Keratinocyte (primary cell): ENCODE measurements around the gene MALAT1.

Source experiments
- CTCF ChIP-seq, 3 experiments: IDR thresholded peaks in 1 of 3; conservative IDR thresholded peaks in 1 of 3; optimal IDR thresholded peaks in 1 of 3; 2 replicates in 2 of 3; 3 replicates in 1 of 3; pipeline versions ENCODE3 to v1.5.1; 2011; ENCODE audit warnings: low read length in 3 of 3, mild to moderate bottlenecking in 3 of 3, moderate library complexity in 2 of 3, control low read depth in 1 of 3, inconsistent platforms in 1 of 3; ENCODE audit not compliant: insufficient read depth in 2 of 3; ENCODE audit errors: extremely low read depth in 1 of 3
- EZH2 ChIP-seq: IDR thresholded peaks from one replicate; pipeline ENCODE4 v1.6.1; 2012; ENCODE audit warnings: inconsistent platforms, mild to moderate bottlenecking, low read length, moderate library complexity

GRCh38 chr11:65473278-65473860 is 25.5 kb upstream of the MALAT1 start:
- no peak for TF ChIP-seq EZH2
- no peak for TF ChIP-seq CTCF (optimal IDR thresholded peaks at IDR 0.05 in 1 of 3, IDR thresholded peaks at IDR 0.05 in 1 of 3, conservative IDR thresholded peaks at IDR 0.05 in 1 of 3; ENCODE audit: extremely low read depth in 1 of 3, insufficient read depth in 2 of 3, low read length in 3 of 3)
